ENCODE results near the gene SPRY2. TPM values are rescaled to one million over a fixed set of nuclear protein-coding genes. Genes with fewer than 3 reads are reported as not detected.

SPRY2 gene
- total RNA-seq (2021; ENCODE audit: unreplicated experiment) (7.2 TPM), Bru-seq, nascent RNA (percentile 73 among the genes with signal in this experiment), BruChase-seq, experiment 1, labeled RNA remaining after a 6-hour chase (percentile 48 among the genes with signal in this experiment), BruChase-seq, experiment 2, labeled RNA remaining after a 2-hour chase (percentile 58 among the genes with signal in this experiment)
- polyA plus RNA-seq (2012), result 6.4 and 6.9 TPM in 2 replicates
- long read RNA-seq, transcript SPRY2-202 (2 exons, 2,111 nt), result major isoform, 8 of 13 reads
- long read RNA-seq, partial matches to known transcripts, result 0 of 13 reads
- long read RNA-seq, other reads (novel, unspliced or antisense), result 5 of 13 reads

GRCh38 chr13:80341101-80341755 lies at the start of gene SPRY2:
TSS of gene SPRY2 (minus strand) at chr13:80341126. CDS start at chr13:80337705, 3,421 bp downstream.
- Histone ChIP-seq H2AFZ (ENCODE audit: low read depth, low read length, poor library complexity, severe bottlenecking) (no peak within 1 kb of the TSS), H3K27me3 (ENCODE audit: insufficient read depth, low read length) (no peaks in the 10 kb centered on the region), H3K9me2 (ENCODE audit: insufficient read depth) (no peaks in the 10 kb centered on the region), H3K4me2 (ENCODE audit: low read length) (peak within 1 kb of the TSS; percentile 79), H3K79me2 (ENCODE audit: insufficient read depth, low read length) (peaks cover 45% of the 10 kb centered on the region), H3K27ac (ENCODE audit: low read depth, low read length) (peak within 1 kb of the TSS; percentile 84), H4K20me1 (ENCODE audit: insufficient read depth) (no peaks in the 10 kb centered on the region), H3K9me3 (ENCODE audit: control insufficient read depth in 1 of 2, insufficient read depth in 1 of 2, low read depth in 1 of 2, low read length in 2 of 2) (no peaks in the 10 kb centered on the region), H3K4me1 (ENCODE audit: control insufficient read depth in 1 of 2, insufficient read depth in 2 of 2, low read length in 2 of 2) (peaks cover 0 to 9% of the 10 kb centered on the region in 2 experiments; a peak in 3 of 4 replicates), H3K36me3 (ENCODE audit: control insufficient read depth in 1 of 2, insufficient read depth in 2 of 2, low read length in 2 of 2) (no peaks in the 10 kb centered on the region), H3K4me3 (replicated peaks in 1 of 2; ENCODE audit: low read depth in 1 of 2, low read length in 2 of 2) (peak within 1 kb of the TSS; percentile 67 to 72), H3K9ac (ENCODE audit: low read length) (peak within 1 kb of the TSS; percentile 79)
- CTCF ChIA-PET, result no interaction called here
- DNase-seq (ENCODE audit: low read depth, low spot score) (peak; percentile 68), ATAC-seq (peak; percentile 81)
- POLR2A ChIA-PET, result interaction anchor here (0.7 to 1.1 kb wide), 4 partner anchors 14 to 710 kb away, joined by 3 read pairs; no protein-coding TSS in a partner anchor
- no TSS peak for BruUV-seq (replicated peaks)
- intact Hi-C loops (cut with micrococcal nuclease), result loop anchor here (5.0 kb wide), 3 partner anchors 309 to 676 kb away; no protein-coding TSS in a partner anchor
- RAD21 ChIA-PET (ENCODE audit: low non-redundant PET in 1 of 2, low total read pairs in 2 of 2, uncharacterized antibody in 2 of 2, unreplicated experiment in 2 of 2), result no interaction called here
- 0 out of 2 replicates have a peak, but pooled peaks have one; percentile 37 for TF ChIP-seq CBX3 (IDR thresholded peaks at IDR 0.05; ENCODE audit: low read depth)
- TF ChIP-seq POLR2AphosphoS5 (IDR thresholded peaks at IDR 0.05; ENCODE audit: low read depth, low read length), result peak; percentile 61; the same call in 1 of the 2 replicates
- TF ChIP-seq, protein P1, sequence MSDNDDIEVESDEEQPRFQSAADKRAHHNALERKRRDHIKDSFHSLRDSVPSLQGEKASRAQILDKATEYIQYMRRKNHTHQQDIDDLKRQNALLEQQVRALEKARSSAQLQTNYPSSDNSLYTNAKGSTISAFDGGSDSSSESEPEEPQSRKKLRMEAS (IDR thresholded peaks at IDR 0.05), result peak; percentile 52; the same call in 1 of the 2 replicates
- TF ChIP-seq, protein P2, sequence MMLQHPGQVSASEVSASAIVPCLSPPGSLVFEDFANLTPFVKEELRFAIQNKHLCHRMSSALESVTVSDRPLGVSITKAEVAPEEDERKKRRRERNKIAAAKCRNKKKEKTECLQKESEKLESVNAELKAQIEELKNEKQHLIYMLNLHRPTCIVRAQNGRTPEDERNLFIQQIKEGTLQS (IDR thresholded peaks at IDR 0.05), result no peak
- TF ChIP-seq ZFX (IDR thresholded peaks at IDR 0.05), result peak; percentile 31; the same call in 1 of the 2 replicates
- peak; percentile 29 for TF ChIP-seq SP1 (IDR thresholded peaks at IDR 0.05; ENCODE audit: low read depth)
- TF ChIP-seq EGR1 (IDR thresholded peaks at IDR 0.05; ENCODE audit: low read depth), result peak; percentile 78
- TF ChIP-seq ZNF274 (IDR thresholded peaks at IDR 0.05; ENCODE audit: low read depth, low read length), result no peak
- peak; percentile 59; the same call in 1 of the 2 replicates for TF ChIP-seq SIN3A (IDR thresholded peaks at IDR 0.05; ENCODE audit: low read depth)
- peak; percentile 48 for TF ChIP-seq POLR2A (IDR thresholded peaks at IDR 0.05; ENCODE audit: borderline replicate concordance, extremely low read depth, insufficient read depth, insufficient read length)
- 0 out of 2 replicates have a peak, but pooled peaks have one; percentile 18 for TF ChIP-seq SRF (IDR thresholded peaks at IDR 0.05; ENCODE audit: low read depth)

All from HCT116 (cell line).